Cardiac muscle cell (in vitro differentiated cells and primary cell): ENCODE results near the gene SLC22A15. TPM values are rescaled to one million over a fixed set of nuclear protein-coding genes. Genes with fewer than 3 reads are reported as not detected.

Source experiments
- DNase-seq, 2 donors: peaks; one replicate each; pipeline versions ENCODE4 v3.0.0 to v3.0.0-alpha.2; 2010 to 2017; ENCODE audit warnings: low read depth in 1 of 2, low spot score in 1 of 2
- H3K27ac ChIP-seq: fragments of 200-600 bp; sonication (generic); 2 replicates; pipeline ENCODE4 v1.5.1; 2016
- H3K27me3 ChIP-seq: fragments of 200-600 bp; sonication (generic); 2 replicates; pipeline ENCODE4 v1.6.0; 2016; ENCODE audit warnings: control low read depth
- H3K36me3 ChIP-seq: fragments of 200-600 bp; sonication (generic); 2 replicates; pipeline ENCODE4 v1.5.1; 2016; ENCODE audit warnings: control low read depth
- H3K4me1 ChIP-seq: fragments of 200-600 bp; sonication (generic); 2 replicates; pipeline ENCODE4 v1.8.1; 2017; ENCODE audit warnings: low read depth, mild to moderate bottlenecking, mixed run types
- H3K4me3 ChIP-seq: fragments of 200-600 bp; sonication (generic); 2 replicates; pipeline ENCODE4 v1.5.1; 2016; ENCODE audit warnings: mild to moderate bottlenecking
- H3K9me3 ChIP-seq: fragments of 200-600 bp; sonication (generic); 2 replicates; pipeline ENCODE4 v1.5.1; 2017; ENCODE audit warnings: low read depth, mild to moderate bottlenecking, control low read depth
- polyA plus RNA-seq: library from polyadenylated mRNA; unstranded; fragments of >200 nt; fragmentation: Nextera tagmentation; extraction: Ambion mirVana; gene quantifications from 2 replicates; pipeline ENCODE4 v1.2.1, GENCODE V29; 2016
- total RNA-seq: library from RNA; depleted of rRNA; stranded (reverse); fragments of >200 nt; gene quantifications from 2 replicates; pipeline ENCODE4 v1.2.3, GENCODE V29; 2016
- TF ChIP-seq, protein P1 (sequence below): IDR thresholded peaks from 2 replicates; pipeline ENCODE4 v1.5.1; 2012; ENCODE audit warnings: low read depth, mild to moderate bottlenecking, low read length

Gene SLC22A15
- total RNA-seq (2.3 and 2.7 TPM in 2 replicates), polyA plus RNA-seq (2.3 and 2.4 TPM in 2 replicates)

DNA sequence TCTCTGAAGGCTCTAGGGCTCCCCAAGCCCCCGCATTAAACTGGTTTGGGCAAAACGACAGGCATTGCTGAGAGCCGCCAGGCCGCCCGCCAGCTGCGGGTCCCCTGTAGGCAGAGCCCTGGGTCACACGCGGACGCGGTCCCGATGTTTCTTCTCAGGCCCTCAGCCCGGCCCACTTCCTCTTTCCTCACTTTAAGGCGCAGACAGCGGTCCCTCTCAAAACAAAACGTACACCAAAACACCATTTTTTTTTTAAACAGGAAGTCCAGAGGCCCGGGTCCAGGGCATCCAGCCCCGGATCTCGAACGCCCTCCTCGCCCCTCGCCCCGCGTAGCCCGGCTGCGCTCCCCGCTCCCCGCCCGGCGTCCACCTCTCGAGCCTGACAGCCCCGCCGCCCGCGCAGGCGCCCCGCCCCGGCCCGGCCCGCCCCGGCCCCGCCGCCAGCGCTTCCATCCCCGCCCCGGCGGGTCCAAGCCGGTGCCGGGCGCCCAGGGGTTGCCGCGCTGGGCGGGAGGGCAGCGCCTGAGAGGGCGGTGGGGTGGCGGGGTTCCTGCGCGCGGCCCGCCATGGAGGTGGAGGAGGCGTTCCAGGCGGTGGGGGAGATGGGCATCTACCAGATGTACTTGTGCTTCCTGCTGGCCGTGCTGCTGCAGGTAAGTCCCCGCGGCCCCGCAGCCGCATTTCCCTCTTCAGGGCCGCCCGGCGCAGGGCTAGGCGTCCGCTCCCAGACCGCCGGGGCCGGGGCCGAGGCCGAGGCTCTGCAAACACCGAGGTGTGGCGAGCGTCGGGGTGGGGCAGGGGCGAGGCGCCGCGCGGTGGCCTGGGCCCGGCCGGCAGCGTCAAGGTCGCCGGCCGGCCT is at the start of gene SLC22A15:
Gene SLC22A15 (plus strand): TSS at position 452 of the 859 bp plus-strand sequence. CDS start 115 bp downstream, at position 567.
- Histone ChIP-seq H3K27me3 (no peaks in the 10 kb centered on the region), H3K36me3 (no peaks in the 10 kb centered on the region), H3K27ac (no peak within 1 kb of the TSS), H3K4me1 (no peaks in the 10 kb centered on the region), H3K9me3 (no peaks in the 10 kb centered on the region), H3K4me3 (peak within 1 kb of the TSS; percentile 48)
- DNase-seq: peak; percentile 62 to 70
- TF ChIP-seq, protein P1, sequence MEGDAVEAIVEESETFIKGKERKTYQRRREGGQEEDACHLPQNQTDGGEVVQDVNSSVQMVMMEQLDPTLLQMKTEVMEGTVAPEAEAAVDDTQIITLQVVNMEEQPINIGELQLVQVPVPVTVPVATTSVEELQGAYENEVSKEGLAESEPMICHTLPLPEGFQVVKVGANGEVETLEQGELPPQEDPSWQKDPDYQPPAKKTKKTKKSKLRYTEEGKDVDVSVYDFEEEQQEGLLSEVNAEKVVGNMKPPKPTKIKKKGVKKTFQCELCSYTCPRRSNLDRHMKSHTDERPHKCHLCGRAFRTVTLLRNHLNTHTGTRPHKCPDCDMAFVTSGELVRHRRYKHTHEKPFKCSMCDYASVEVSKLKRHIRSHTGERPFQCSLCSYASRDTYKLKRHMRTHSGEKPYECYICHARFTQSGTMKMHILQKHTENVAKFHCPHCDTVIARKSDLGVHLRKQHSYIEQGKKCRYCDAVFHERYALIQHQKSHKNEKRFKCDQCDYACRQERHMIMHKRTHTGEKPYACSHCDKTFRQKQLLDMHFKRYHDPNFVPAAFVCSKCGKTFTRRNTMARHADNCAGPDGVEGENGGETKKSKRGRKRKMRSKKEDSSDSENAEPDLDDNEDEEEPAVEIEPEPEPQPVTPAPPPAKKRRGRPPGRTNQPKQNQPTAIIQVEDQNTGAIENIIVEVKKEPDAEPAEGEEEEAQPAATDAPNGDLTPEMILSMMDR: peak; percentile 3

DNA sequence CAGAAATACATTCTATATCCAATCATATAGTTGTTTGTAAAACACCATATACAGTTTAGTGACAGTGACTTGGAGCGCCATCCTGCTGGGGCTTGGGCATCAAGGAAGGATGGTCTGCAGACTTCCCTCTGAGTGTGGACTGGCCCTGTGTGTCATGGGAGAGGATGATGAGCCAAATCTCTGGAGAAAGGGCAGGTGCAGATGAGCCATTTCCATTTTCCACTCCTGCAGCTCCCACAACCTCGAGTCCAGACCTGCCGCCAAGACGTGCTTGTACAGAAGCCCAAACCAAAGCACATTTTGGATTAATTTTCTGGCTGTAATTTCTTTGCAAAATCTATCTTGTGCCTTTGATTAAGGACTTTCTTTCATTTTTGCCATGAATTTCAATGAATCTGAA is 48.3 kb upstream of the SLC22A15 start:
- TF ChIP-seq, protein P1: no peak

GRCh38 chr1:115929881-115930280 is 46.4 kb upstream of the SLC22A15 start:
- no peaks in the 10 kb centered on the region for H3K9me3 ChIP-seq
- H3K36me3 ChIP-seq: no peaks in the 10 kb centered on the region
- DNase-seq: peak in 1 of 2 donors; percentile 85
- TF ChIP-seq, protein P1: no peak
- peaks cover 4% of the 10 kb centered on the region for H3K27me3 ChIP-seq
- H3K4me3 ChIP-seq: no peak overlapping the region
- no peaks in the 10 kb centered on the region for H3K4me1 ChIP-seq
- no peak overlapping the region for H3K27ac ChIP-seq

More for the DNA sequence above, 48.3 kb upstream of the SLC22A15 start:
- no peak overlapping the region for H3K27ac ChIP-seq
- no peak overlapping the region for H3K4me3 ChIP-seq
- no peak for DNase-seq
- peaks cover 4% of the 10 kb centered on the region for H3K27me3 ChIP-seq
- H3K36me3 ChIP-seq: no peaks in the 10 kb centered on the region
- no peaks in the 10 kb centered on the region for H3K4me1 ChIP-seq
- H3K9me3 ChIP-seq: no peaks in the 10 kb centered on the region

DNA sequence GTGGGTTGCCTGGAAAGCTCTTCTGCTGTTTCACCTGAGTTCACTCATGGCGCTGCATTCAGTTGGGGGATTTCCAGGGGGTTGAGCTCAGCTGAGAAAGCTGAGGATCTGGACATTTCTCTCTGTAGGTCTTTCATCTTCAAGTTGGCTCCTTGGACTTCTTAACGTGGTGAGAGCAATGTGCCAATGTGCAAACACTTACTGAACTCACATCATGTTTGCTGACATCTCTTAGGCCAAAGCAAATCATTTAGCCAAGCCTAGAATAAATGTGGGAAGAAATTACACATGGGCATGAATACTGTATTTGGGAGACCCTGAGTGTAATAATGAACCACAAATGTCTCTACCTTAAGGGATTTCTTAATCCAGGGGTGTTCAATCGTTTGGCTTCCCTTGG is 42.7 kb upstream of the SLC22A15 start:
- Histone ChIP-seq H3K36me3 (no peaks in the 10 kb centered on the region), H3K27ac (no peak overlapping the region), H3K27me3 (no peaks in the 10 kb centered on the region), H3K9me3 (no peaks in the 10 kb centered on the region), H3K4me1 (no peaks in the 10 kb centered on the region), H3K4me3 (no peak overlapping the region)
- TF ChIP-seq, protein P1: no peak
- no peak for DNase-seq

DNA sequence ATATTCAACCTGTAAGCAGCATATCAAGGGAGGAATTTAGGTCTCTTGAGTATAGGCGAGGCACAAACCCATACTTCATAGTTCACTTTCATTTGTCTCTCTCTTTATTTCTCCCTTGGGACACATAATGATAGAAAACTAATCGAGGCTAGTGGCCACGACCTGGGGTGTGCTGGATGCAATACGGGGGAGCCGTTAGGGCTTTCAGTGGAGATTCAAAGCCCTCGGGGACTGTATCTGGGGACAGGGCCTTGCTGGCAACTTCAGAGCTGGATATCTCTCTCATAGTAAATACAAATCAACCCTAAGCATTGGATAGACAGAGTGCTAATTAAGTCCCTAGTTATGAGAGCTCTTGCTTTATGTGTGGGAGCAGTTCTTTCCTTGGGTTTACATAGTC is 36.9 kb upstream of the SLC22A15 start:
- TF ChIP-seq, protein P1: no peak

More for the DNA sequence above, 36.9 kb upstream of the SLC22A15 start:
- Histone ChIP-seq H3K4me1 (no peaks in the 10 kb centered on the region), H3K36me3 (no peaks in the 10 kb centered on the region), H3K4me3 (no peak overlapping the region), H3K27me3 (no peaks in the 10 kb centered on the region), H3K27ac (no peak overlapping the region), H3K9me3 (no peaks in the 10 kb centered on the region)
- DNase-seq: no peak
